Measurements from ENCODE around the gene HBP1.

Gene HBP1

DNA sequence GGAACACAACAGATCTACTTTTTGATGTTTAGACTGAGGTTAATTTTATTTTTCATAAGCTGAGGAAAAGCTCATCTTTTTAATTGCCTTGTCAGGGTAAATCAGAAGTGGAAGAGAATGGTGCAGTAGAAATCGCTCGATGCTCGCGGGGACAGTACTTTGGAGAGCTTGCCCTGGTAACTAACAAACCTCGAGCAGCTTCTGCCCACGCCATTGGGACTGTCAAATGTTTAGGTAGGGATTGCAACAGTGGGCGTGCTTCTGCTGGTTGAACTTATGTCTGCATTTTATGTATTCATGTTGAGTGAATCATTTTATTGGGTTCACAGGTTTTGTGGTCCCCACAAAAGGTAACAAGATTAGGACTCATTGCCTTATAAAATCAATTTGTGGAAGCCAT is 11.7 kb upstream of the HBP1 start:
- no peak for DNase-seq

DNA sequence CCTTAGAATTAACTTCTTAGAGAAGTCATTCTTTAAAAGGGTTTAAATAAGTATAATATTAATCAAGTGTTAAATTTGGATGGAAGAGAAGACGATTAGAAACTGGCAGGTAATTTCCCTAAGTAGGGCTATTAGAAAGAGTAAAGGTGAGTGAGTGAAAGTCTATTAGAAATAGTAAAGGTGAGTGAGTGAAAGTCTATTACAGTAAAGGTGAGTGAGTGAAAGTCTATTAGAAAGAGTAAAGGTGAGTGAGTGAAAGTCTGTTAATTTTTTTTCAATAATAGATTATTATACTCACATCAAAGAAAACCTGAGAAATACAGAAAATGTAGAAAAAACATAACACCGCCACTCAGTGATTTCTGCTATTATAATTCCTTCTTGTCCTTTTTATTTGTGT is 10.8 kb upstream of the HBP1 start:
- DNase-seq, result no peak

DNA sequence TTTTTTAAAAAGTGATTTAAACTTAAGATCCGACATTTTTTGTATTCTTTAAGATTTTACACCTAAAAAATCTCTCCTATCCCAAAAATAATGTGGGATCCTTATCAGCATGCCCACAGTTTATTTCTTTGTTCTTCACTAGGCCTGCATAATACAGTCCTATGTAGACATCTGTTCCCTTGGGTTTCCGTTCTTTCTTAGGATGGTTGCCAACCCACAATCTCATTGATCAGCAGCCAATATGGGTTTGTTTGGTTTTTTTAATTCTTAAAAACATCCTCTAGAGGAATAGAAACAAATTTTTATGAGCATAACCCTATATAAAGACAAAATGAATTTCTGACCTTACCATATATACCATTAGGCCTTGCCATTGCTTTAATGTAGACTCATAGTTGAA is 8.4 kb upstream of the HBP1 start:
- DNase-seq, result no peak

DNA sequence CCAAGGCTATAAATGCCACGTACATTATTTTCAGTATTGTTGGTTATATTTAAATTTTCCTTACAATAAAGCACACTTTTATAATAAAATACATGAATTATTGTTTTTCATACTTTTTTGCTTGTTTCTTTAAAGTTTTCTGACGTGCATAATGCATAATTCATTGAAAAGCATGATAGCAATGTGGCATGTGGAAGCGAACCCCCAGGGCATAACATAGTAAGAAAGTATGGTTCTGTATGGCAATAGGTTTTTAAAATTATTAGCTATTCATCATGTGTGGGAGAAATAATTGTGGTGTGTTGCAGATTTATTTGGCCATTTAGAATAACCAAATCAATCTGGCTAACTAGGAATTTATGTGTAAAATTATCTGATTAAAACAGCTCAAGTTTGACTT is 7.4 kb upstream of the HBP1 start:
- no peak for DNase-seq

DNA sequence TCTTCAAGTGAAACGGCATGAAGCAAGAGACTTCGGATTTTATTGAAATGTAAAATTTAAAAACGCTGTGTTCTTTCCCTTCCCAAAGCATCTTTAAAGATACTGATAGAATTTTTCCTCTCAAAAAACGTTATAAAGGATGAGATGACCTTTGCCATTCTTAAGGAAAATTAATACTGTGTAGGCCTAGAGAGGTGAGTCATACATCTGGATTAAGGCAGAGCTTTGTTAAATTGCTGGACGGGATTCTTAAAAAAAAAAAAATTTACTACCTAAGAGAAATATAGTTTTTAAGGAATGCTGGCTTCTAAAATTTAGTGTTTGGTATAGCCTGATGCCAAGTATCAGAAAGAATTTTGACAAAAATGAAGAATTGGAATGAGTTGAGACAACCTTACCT is 6.3 kb upstream of the HBP1 start:
- DNase-seq, result no peak

DNA sequence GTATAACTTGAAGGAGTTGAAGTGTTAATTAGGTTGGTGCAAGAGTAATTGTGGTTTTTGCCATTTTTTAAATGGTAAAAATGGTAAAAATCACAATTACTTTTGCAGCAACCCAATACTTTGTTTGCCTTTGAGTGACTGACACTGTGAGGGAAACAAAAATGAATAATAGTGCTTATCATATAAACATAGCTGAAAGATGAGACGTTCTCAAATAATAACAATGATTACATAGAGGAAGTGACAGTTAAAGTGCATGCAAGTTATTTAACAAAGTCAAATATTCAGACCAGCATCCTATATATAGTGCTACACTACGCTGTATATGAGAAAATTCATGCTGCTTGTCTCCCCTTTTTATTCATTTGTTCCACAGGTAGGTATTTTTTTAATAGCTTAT is 4.7 kb upstream of the HBP1 start:
- no peak for DNase-seq

DNA sequence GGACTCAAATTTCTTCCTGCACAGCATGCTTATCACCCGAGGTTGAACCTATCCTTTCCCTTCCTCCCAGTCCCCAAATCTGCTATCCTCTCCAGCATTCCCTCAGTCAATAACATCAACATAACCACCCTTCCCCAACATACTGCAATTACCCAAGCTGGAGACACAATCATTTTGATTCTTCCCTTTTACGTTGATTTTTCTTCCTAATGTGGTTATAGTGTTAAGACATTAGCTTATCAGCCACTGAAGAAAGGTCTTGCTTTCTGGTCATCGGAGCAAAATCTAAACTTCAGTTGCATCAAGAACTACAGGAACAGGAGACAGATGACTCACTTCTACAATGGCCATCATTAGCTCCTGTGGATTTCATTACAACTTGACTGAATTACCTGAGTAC is 3.5 kb upstream of the HBP1 start:
- DNase-seq, result no peak

DNA sequence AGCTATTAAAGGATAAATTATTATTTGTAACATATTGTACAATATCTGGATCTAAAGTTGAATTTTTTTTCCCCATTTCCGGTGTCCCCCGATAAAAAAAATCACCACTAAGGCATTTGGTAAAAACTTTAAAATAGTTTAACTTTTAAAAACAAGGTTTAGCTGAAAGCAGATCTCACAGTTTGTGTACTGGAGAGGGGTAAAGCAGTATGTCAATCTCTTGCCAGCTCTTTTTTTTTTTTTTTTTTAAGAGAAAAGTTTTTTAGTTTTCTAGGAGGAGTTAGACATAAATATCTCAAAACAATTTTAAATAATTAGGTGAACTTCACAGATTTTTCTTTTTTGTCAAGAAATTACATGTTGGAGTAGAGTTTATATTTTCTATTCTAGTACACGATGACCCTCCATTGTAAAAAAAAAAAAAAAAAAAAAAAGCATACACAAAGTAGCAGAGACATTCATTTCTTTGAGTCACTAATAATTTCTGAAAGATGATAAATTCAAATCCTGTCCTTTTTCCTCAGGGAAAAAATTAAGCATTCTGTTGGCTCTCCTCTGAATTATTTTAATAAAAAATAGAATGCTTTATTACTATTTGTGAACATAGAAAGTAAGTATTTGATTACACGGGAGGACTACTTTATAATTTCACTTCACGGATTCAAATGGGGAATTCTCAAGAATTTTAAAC is 1.9 kb upstream of the HBP1 start:
- no peak for DNase-seq

DNA sequence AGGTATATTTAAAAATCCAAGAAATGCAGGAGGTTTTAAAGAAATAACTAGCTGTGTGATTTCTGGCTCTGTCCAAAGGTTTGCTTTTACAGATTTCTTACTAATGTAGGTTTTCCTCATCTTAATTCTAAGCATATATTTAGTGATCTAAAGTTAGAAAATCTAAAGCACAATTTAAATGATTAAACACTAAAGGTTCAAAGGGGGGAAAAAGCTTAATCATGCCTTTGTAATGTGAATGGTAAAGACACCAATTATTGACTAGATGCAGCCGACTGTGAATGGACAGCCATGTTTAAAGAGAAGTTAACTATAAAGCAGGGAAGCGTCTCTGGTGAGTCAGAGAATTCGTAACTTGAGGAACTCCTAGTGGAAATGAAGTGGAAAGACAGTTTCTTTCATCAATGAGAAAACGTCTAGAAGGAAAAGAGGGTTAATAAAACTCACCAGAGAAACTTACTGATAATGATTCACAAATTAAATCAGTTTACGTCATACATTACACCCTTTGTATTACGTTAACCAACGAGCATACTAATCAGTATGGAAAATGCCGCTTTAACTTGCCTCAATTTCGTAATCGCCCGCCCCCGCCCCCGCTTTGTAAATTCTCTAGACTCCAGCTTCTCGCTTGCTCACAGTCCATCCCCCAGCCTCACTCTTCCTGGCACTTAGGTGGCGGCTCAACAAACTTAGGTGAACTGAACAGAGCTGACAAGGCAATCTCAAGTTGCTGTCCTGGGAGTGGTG is 1.1 kb upstream of the HBP1 start:
- peak; percentile 87 for DNase-seq

DNA sequence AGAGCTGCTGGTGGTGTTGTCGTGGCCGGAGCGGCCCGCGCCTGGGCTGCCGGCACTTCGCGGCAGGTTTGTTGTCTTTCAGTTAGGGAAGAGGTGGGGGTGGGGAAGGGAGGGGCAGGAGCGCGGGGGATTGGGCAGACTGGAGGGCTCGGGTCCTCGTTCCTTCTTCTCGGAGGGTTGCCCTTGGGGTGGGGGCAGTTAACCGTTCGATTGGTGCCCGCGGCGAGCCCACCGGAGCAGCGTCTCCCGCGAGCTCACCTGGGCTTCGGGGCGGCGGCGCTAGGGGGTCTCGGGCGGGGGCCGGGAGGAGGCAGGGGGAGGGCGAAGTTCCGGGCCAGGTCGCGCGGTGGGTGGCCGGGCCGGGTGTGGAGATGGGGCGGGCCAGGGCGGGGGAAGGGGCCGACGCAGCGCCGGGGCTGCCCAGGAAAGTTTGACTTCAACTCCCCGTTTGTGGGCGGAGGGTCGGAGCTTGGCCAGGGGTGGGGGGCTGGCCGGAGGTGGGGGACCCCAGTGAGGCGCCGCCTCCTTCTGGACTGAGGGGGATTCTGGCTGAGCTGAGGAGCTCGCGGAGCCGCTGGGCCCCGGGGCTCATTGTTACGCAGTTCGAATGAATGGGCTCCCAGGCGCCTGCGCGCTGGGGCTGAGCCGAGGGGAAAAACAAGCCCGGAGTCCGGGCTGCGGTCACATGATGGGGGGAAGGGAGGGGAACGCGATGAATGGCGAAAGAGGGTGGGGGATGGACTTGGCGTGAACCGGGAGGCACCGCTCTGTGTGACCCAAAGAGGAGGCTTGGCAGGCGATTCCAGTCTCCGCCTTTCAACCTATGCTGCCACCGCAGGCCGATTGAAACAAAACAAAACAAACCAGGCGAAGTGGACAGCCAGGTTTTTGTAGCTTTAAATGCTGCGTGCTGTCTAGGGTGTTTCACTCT is 582 bp downstream of the HBP1 start:
- DNase-seq, result peak; percentile 95

DNA sequence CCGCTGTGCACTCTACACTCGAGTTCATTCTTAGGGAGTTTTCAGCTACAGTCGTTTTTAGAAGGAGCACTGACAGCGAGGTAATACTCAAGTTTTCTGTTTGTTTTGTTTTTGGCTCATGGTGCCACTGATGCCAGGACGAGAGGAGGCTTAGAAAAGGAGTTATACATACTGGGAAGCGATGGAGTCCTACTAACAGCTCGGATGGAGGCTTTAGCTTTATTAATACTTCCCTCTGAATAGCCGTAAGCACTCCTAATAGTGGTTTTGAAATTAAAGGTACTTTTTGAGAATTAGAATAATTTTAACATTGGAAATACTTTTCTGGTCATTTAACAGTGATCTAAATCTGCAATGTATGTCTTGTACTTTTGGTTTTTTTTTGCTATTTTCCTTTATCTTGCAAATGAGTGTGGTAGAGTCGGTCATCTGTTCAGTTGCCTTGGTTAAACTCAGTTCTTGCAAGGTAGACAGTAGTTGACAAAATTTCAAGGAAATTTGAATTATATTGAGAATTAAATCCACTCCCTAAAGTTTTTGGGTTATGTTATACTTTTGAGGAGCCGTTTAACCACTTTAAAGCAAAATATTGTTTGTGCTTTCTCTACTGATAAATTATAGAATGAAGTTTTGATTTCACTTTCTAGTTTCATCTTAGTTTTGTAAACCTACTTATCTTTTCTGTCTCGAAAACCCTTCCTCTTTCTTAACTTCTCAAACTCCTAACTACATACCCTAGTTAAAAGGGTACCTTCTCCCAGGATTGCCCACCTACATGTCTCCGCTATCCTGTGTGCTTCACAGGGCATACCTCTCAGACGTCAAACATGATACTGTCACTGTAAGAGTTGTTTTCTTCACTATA is 1.5 kb downstream of the HBP1 start:
- DNase-seq, result no peak

DNA sequence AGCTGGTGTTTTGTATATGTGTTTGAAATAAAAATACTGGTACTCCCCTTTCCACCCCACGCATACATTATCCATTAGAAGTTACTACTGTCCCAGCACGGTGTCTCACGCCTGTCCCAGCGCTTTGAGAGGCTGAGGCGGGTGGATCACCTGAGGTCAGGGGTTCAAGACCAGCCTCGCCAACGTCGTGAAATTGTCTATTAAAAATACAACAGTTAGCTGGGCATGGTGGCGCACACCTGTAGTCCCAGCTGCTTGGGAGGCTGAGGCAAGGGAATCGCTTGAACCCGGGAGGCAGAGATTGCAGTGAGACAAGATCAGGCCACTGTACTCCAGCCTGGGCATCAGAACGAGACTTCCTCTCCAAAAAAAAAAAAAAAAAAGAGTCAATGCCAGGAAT is 2.7 kb downstream of the HBP1 start:
- no peak for DNase-seq

DNA sequence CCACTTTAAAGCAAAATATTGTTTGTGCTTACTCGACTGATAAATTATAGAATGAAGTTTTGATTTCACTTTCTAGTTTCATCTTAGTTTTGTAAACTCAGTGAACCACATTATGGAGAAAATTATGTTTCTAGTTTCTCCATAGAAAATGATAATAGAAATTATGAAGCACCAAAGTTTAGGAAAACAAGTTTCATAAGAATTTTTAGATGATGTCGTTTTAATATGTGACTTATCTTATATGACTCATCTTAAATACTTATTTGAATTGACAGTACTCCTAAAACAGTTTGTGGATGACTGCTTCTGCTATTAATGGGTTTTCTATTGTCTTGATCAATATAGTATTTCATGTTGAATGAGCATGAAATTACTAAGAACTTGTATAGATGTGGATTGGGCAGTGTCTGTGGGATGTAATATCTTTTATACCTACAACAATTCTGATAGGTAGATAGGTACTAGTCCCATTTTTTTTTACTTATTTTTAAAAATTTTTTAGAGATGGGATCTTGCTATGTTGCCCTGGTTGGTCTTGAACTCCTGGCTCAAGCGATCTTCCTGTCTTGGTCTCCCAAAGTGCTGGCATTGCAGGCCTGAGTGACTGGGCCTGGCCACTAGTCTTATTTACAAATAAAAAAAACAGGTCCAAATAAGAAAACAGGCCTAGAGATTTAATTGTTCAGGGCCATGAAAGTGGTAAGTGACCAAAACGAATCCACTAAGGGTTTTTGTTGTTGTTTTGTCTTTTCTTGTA is 3.7 kb downstream of the HBP1 start:
- DNase-seq, result no peak

DNA sequence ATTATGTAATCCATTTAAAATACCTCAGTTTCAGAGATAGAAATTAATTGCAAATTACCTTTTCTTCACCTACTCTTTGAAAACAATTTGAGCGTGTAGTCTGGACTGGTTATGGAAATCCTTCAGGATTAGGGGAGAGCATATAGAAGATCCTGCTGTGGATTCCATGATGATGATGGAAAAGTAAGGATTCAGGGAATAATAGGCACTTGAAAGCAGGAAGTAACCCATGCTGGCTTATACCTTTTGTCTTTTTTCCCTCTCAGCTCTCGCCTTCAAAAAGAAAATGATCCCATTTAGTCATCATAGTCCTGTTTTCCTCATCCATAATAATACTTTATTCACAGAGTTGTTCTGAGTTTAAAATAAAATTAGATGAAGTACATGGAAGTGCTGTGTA is 4.4 kb downstream of the HBP1 start:
- DNase-seq, result no peak

DNA sequence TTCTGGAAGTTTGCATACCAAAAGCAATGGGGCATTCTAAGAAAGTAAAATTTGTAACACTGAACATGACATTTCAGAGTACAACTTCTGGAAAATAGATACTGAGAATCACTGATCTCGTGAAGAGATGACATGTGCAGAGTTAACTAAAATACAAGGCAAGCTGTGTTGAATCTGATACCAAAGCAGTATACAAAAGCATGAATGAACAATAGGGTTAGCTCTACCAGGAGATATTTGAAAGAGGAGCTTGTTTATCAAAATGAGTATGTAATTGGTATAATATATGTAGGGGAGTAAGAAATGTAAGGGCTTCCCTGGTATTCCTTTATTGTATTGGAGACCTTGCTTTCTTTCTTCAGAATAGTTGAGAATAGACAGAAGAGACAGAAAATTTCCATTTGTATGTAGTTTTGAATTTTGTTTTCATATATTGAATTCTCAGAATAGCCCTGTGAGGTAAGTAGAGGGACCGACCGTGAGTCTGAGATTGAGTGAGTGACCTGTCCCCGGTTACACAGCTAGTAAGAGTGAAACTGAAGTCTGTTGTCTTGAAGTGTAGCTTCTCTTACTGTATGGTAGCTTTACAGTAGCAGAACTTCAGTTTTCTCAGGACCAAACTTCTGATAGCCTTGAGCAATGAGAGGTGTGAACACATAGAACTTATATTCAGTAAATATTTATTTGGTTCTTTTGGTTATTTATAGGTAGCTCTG is 5.0 kb downstream of the HBP1 start:
- DNase-seq, result no peak

DNA sequence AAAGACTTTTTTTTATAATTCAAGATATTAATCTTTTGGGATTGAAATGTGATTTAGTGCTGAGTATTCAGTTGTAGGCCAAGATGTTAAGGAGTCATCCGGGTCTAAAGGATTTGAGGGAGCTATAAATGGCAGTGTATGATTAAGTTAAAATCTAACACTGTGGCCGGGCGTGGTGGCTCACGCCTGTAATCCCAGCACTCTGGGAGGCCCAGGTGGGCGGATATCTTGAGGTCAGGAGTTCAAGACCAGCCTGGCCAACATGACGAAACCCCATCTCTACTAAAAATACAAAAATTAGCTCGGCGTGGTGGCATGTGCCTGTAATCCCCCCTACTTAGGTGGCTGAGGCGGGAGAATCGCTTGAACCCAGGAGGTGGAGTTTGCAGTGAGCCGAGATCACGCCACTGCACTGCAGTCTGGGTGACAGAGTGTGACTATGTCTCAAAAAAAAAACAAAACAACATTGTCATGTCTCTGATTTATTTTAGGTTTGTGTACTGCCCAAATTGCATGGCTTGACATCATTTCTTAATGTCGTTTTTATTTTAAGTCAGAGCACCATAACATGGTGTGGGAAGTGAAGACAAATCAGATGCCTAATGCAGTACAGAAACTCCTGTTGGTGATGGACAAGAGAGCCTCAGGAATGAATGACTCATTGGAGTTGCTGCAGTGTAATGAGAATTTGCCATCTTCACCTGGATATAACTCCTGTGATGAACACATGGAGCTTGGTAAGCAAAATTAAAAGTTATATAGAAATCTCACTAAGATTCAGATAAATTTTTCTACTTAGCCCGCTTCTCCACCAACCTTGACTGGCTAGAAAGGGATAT is 10.7 kb downstream of the HBP1 start:
- peak; percentile 51 for DNase-seq

DNA sequence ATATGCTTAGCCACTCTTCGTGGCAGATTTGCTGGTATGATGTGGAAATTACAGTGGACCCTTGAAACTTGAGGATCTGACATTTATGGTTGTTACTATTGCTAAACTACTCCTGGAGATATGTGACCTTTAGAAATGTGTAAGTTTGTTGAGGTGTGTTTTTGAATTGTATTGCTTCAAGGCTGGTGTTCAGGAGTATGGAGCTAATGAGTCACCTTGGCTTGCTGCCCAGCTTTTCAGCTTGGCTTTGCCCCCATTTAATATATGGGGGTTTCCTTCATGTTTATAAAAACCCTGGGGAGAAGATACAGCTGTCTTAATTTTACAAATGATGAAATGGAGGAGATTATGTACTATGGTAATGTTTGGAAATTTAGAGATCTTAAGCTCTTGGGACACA is 11.6 kb downstream of the HBP1 start:
- DNase-seq, result peak; percentile 80

DNA sequence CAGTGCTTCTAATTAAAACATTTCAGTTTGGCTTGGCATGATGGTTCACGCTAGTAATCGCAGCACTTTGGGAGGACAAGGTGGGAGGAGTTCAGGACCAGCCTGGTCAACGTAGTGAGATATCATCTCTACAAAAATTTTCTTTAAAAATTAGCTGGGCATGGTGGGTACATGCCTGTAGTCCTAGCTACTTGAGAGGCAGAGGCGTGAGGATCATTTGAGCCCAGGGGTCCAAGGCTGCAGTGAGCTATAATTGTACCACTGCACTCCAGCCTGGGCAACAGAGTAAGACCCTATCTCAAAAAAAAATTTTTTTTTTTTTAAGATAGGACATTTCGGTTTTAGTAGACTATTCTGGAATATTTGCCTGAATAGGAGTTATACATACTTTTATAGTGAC is 12.4 kb downstream of the HBP1 start:
- DNase-seq, result no peak

DNA sequence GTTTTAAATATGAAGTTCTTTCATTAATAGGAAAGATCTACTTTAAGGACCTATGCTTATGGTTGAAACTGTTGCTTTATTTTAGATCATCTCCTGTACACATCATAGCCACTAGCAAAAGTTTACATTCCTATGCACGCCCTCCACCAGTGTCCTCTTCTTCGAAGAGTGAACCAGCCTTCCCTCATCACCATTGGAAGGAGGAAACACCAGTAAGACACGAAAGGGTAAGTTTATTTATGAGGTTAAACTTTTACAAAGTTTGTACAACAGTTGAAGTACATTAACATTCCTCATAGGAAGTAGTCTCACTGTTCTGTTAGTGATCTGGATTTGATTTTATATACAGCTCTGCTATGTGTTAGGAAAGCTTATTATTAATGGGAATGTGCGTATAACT is 16.9 kb downstream of the HBP1 start:
- DNase-seq, result no peak

DNA sequence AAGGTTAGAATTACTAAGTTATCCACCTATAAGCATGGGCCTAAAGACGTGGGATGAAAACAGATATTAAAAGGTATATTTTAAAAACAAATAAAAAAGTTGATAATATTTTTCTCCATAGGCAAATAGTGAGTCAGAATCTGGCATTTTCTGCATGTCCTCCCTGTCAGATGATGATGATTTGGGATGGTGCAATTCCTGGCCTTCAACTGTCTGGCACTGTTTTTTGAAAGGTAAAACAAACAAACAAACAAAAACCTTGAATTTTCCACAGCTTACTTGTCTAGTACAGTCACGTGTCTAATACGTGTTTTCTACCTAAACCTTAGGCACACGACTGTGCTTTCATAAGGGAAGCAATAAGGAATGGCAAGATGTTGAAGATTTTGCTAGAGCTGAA is 17.4 kb downstream of the HBP1 start:
- DNase-seq, result no peak

All from fibroblast of skin of right biceps (primary cell).